NCI-H1105 (cell line): Measurements from ENCODE around the gene USP17L15.
"Not testable (repeated sequence)": the region's sequence is repeated elsewhere in the genome, so short reads cannot be mapped to it uniquely, and the experiment has no call there.

Source experiments
- DNase-seq: peaks from one replicate; lab custom pipeline; 2025; lab: John Stamatoyannopoulos, UW

Gene USP17L15, protein sequence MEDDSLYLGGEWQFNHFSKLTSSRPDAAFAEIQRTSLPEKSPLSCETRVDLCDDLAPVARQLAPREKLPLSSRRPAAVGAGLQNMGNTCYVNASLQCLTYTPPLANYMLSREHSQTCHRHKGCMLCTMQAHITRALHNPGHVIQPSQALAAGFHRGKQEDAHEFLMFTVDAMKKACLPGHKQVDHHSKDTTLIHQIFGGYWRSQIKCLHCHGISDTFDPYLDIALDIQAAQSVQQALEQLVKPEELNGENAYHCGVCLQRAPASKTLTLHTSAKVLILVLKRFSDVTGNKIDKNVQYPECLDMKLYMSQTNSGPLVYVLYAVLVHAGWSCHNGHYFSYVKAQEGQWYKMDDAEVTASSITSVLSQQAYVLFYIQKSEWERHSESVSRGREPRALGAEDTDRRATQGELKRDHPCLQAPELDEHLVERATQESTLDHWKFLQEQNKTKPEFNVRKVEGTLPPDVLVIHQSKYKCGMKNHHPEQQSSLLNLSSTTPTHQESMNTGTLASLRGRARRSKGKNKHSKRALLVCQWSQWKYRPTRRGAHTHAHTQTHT

DNA sequence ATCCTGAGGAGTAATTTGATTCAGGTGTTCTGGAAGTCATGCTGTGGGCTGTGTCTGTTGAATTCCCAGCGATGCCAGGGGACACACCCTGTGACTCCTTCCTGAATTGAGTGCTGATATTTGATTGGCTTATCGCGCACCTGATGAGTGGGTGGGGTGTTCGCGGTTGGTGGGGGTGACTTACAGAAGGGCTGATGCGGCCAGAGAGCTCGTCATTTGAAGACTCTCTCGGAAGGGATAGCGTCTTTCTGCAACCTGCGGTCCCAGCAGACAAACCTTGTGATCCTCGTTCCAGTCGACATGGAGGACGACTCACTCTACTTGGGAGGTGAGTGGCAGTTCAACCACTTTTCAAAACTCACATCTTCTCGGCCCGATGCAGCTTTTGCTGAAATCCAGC is at the start of gene USP17L15:
USP17L15 (plus strand) TSS at position 301 of the 400 bp plus-strand sequence; CDS start at position 301, 0 bp downstream.
- DNase-seq = not testable (repeated sequence)

DNA sequence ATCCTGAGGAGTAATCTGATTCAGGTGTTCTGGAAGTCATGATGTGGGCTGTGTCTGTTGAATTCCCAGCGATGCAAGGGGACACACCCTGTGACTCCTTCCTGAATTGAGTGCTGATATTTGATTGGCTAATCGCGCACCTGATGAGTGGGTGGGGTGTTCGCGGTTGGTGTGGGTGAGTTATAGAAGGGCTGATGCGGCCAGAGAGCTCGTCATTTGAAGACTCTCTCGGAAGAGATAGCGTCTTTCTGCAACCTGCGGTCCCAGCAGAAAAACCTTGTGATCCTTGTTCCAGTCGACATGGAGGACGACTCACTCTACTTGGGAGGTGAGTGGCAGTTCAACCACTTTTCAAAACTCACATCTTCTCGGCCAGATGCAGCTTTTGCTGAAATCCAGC is 23.8 kb upstream of the USP17L15 start, which contains the start of gene USP17L10:
USP17L10 (plus strand) TSS at position 301 of the 400 bp plus-strand sequence; CDS start at position 301, 0 bp downstream.
- not testable (repeated sequence) for DNase-seq

DNA sequence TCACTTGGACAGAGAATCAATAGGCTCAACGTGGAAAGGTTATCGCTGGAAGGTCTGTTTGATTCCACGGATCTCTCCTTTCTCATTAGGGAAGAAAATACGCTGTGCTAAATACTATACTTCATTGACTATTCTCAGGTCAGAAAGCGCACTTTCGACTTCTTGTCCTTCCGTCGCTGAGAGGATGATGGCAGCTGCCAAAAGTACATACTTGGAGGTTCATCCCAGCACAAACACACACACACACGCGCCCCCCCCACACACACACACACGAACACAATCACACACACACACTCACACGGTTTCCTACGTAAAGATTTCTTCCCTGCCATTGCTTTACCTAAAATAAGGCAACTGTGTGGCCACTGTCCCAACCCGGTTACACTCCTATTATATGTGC is 19.5 kb upstream of the USP17L15 start:
- DNase-seq = not testable (repeated sequence)

DNA sequence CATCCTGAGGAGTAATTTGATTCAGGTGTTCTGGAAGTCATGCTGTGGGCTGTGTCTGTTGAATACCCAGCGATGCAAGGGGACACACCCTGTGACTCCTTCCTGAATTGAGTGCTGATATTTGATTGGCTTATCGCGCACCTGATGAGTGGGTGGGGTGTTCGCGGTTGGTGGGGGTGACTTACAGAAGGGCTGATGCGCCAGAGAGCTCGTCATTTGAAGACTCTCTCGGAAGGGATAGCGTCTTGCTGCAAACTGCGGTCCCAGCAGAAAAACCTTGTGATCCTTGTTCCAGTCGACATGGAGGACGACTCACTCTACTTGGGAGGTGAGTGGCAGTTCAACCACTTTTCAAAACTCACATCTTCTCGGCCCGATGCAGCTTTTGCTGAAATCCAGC is 19.1 kb upstream of the USP17L15 start, which contains the start of gene USP17L11:
USP17L11 (plus strand) TSS at position 301 of the 400 bp plus-strand sequence; CDS start at position 301, 0 bp downstream.
- DNase-seq = not testable (repeated sequence)

DNA sequence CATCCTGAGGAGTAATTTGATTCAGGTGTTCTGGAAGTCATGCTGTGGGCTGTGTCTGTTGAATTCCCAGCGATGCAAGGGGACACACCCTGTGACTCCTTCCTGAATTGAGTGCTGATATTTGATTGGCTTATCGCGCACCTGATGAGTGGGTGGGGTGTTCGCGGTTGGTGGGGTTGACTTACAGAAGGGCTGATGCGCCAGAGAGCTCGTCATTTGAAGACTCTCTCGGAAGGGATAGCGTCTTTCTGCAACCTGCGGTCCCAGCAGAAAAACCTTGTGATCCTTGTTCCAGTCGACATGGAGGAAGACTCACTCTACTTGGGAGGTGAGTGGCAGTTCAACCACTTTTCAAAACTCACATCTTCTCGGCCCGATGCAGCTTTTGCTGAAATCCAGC is 14.3 kb upstream of the USP17L15 start, which contains the start of gene USP17L12:
USP17L12 (plus strand) TSS at position 301 of the 400 bp plus-strand sequence; CDS start at position 301, 0 bp downstream.
- not testable (repeated sequence) for DNase-seq

DNA sequence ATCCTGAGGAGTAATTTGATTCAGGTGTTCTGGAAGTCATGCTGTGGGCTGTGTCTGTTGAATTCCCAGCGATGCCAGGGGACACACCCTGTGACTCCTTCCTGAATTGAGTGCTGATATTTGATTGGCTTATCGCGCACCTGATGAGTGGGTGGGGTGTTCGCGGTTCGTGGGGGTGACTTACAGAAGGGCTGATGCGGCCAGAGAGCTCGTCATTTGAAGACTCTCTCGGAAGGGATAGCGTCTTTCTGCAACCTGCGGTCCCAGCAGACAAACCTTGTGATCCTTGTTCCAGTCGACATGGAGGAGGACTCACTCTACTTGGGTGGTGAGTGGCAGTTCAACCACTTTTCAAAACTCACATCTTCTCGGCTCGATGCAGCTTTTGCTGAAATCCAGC is 9.6 kb upstream of the USP17L15 start, which contains the start of gene USP17L13:
USP17L13 (plus strand) TSS at position 301 of the 400 bp plus-strand sequence; CDS start at position 301, 0 bp downstream.
- DNase-seq = not testable (repeated sequence)

DNA sequence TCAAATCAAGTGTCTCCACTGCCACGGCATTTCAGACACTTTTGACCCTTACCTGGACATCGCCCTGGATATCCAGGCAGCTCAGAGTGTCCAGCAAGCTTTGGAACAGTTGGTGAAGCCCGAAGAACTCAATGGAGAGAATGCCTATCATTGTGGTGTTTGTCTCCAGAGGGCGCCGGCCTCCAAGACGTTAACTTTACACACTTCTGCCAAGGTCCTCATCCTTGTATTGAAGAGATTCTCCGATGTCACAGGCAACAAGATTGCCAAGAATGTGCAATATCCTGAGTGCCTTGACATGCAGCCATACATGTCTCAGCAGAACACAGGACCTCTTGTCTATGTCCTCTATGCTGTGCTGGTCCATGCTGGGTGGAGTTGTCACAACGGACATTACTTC is 3.9 kb upstream of the USP17L15 start:
- not testable (repeated sequence) for DNase-seq

DNA sequence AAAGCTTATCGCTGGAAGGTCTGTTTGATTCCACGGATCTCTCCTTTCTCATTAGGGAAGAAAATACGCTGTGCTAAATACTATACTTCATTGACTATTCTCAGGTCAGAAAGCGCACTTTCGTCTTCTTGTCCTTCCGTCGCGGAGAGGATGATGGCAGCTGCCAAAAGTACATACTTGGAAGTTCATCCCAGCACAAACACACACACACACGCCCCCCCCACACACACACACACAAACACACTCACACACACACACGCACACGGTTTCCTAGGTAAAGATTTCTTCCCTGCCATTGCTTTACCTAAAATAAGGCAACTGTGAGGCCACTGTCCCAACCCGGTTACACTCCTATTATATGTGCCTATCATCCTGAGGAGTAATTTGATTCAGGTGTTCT is 4.3 kb downstream of the USP17L15 start:
- not testable (repeated sequence) for DNase-seq

DNA sequence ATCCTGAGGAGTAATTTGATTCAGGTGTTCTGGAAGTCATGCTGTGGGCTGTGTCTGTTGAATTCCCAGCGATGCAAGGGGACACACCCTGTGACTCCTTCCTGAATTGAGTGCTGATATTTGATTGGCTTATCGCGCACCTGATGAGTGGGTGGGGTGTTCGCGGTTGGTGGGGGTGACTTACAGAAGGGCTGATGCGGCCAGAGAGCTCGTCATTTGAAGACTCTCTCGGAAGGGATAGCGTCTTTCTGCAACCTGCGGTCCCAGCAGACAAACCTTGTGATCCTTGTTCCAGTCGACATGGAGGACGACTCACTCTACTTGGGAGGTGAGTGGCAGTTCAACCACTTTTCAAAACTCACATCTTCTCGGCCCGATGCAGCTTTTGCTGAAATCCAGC is 9.4 kb downstream of the USP17L15 start, which contains the start of gene USP17L17:
USP17L17 (plus strand) TSS at position 301 of the 400 bp plus-strand sequence; CDS start at position 301, 0 bp downstream.
- not testable (repeated sequence) for DNase-seq

DNA sequence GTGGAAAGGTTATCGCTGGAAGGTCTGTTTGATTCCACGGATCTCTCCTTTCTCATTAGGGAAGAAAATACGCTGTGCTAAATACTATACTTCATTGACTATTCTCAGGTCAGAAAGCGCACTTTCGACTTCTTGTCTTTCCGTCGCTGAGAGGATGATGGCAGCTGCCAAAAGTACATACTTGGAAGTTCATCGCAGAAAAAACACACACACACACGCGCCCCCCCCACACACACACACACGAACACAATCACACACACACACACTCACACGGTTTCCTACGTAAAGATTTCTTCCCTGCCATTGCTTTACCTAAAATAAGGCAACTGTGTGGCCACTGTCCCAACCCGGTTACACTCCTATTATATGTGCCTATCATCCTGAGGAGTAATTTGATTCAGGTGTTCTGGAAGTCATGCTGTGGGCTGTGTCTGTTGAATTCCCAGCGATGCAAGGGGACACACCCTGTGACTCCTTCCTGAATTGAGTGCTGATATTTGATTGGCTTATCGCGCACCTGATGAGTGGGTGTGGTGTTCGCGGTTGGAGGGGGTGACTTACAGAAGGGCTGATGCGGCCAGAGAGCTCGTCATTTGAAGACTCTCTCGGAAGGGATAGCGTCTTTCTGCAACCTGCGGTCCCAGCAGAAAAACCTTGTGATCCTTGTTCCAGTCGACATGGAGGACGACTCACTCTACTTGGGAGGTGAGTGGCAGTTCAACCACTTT is 13.9 kb downstream of the USP17L15 start, which contains the start of gene USP17L18:
USP17L18 (plus strand) TSS at position 678 of the 728 bp plus-strand sequence; CDS start at position 678, 0 bp downstream.
- DNase-seq = not testable (repeated sequence)

DNA sequence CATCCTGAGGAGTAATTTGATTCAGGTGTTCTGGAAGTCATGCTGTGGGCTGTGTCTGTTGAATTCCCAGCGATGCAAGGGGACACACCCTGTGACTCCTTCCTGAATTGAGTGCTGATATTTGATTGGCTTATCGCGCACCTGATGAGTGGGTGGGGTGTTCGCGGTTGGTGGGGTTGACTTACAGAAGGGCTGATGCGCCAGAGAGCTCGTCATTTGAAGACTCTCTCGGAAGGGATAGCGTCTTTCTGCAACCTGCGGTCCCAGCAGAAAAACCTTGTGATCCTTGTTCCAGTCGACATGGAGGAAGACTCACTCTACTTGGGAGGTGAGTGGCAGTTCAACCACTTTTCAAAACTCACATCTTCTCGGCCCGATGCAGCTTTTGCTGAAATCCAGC is 18.9 kb downstream of the USP17L15 start, which contains the start of gene USP17L19:
USP17L19 (plus strand) TSS at position 301 of the 400 bp plus-strand sequence; CDS start at position 301, 0 bp downstream.
- not testable (repeated sequence) for DNase-seq

DNA sequence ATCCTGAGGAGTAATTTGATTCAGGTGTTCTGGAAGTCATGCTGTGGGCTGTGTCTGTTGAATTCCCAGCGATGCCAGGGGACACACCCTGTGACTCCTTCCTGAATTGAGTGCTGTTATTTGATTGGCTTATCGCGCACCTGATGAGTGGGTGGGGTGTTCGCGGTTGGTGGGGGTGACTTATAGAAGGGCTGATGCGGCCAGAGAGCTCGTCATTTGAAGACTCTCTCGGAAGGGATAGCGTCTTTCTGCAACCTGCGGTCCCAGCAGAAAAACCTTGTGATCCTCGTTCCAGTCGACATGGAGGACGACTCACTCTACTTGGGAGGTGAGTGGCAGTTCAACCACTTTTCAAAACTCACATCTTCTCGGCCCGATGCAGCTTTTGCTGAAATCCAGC is 23.6 kb downstream of the USP17L15 start, which contains the start of gene USP17L20:
USP17L20 (plus strand) TSS at position 301 of the 400 bp plus-strand sequence; CDS start at position 301, 0 bp downstream.
- DNase-seq = not testable (repeated sequence)

DNA sequence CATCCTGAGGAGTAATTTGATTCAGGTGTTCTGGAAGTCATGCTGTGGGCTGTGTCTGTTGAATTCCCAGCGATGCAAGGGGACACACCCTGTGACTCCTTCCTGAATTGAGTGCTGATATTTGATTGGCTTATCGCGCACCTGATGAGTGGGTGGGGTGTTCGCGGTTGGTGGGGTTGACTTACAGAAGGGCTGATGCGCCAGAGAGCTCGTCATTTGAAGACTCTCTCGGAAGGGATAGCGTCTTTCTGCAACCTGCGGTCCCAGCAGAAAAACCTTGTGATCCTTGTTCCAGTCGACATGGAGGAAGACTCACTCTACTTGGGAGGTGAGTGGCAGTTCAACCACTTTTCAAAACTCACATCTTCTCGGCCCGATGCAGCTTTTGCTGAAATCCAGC is 28.4 kb downstream of the USP17L15 start, which contains the start of gene USP17L21:
USP17L21 (plus strand) TSS at position 301 of the 400 bp plus-strand sequence; CDS start at position 301, 0 bp downstream.
- DNase-seq = not testable (repeated sequence)

DNA sequence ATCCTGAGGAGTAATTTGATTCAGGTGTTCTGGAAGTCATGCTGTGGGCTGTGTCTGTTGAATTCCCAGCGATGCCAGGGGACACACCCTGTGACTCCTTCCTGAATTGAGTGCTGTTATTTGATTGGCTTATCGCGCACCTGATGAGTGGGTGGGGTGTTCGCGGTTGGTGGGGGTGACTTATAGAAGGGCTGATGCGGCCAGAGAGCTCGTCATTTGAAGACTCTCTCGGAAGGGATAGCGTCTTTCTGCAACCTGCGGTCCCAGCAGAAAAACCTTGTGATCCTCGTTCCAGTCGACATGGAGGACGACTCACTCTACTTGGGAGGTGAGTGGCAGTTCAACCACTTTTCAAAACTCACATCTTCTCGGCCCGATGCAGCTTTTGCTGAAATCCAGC is 33.1 kb downstream of the USP17L15 start, which contains the start of gene USP17L22:
USP17L22 (plus strand) TSS at position 301 of the 400 bp plus-strand sequence; CDS start at position 301, 0 bp downstream.
- not testable (repeated sequence) for DNase-seq

DNA sequence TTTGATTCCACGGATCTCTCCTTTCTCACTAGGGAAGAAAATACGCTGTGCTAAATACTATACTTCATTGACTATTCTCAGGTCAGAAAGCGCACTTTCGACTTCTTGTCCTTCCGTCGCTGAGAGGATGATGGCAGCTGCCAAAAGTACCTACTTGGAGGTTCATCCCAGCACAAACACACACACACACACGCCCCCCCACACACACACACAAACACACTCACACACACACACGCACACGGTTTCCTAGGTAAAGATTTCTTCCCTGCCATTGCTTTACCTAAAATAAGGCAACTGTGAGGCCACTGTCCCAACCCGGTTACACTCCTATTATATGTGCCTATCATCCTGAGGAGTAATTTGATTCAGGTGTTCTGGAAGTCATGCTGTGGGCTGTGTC is 37.5 kb downstream of the USP17L15 start:
- DNase-seq = not testable (repeated sequence)
